Astrocyte (in vitro differentiated cells and primary cell): ENCODE measurements around the gene DOCK3. TPM values are rescaled to one million over a fixed set of nuclear protein-coding genes. Genes with fewer than 3 reads are reported as not detected.

Experiments
- DNase-seq: peaks from one replicate; pipeline ENCODE4 v3.0.0-alpha.2; 2010; ENCODE audit warnings: low read depth
- FAIRE-seq: peaks from 2 replicates; lab custom pipeline; 2011; peaks lifted over from hg19 to GRCh38; lab: Jason Lieb, UNC
- H2AFZ ChIP-seq: 2 replicates; pipeline ENCODE4 v1.6.0; 2012; ENCODE audit warnings: low read depth, low read length, inconsistent platforms
- H3K27ac ChIP-seq: 2 replicates; pipeline ENCODE4 v1.5.1; 2011; ENCODE audit warnings: low read depth, low read length, inconsistent platforms
- H3K27me3 ChIP-seq: 2 replicates; pipeline ENCODE4 v1.6.0; 2011; ENCODE audit warnings: low read length, inconsistent platforms; ENCODE audit not compliant: insufficient read depth
- H3K36me3 ChIP-seq: 2 replicates; pipeline ENCODE4 v1.5.1; 2011; ENCODE audit warnings: low read length, inconsistent platforms; ENCODE audit not compliant: insufficient read depth
- H3K4me1 ChIP-seq: 2 replicates; pipeline ENCODE4 v1.5.1; 2011; ENCODE audit warnings: low read length, inconsistent platforms; ENCODE audit not compliant: insufficient read depth
- H3K4me2 ChIP-seq: 2 replicates; pipeline ENCODE4 v1.6.0; 2012; ENCODE audit warnings: low read length, inconsistent platforms
- H3K4me3 ChIP-seq: 2 replicates; pipeline ENCODE4 v1.5.1; 2011; ENCODE audit warnings: low read depth, mild to moderate bottlenecking, low read length, inconsistent platforms; ENCODE audit not compliant: insufficient read depth
- H3K79me2 ChIP-seq: 2 replicates; pipeline ENCODE4 v1.6.0; 2012; ENCODE audit warnings: mild to moderate bottlenecking, low read length, inconsistent platforms; ENCODE audit not compliant: insufficient read depth
- H3K9ac ChIP-seq: 2 replicates; pipeline ENCODE4 v1.6.0; 2012; ENCODE audit warnings: mild to moderate bottlenecking, low read length, inconsistent platforms
- H3K9me3 ChIP-seq: 2 replicates; pipeline ENCODE4 v1.5.1; 2012; ENCODE audit warnings: low read depth, mild to moderate bottlenecking, low read length, inconsistent platforms; ENCODE audit not compliant: insufficient read depth
- H4K20me1 ChIP-seq: 2 replicates; pipeline ENCODE4 v1.6.0; 2012; ENCODE audit warnings: low read length, inconsistent platforms; ENCODE audit not compliant: insufficient read depth
- H3K27ac Mint-ChIP-seq: one replicate; pipeline ENCODE4 v1.8.0; 2021; ENCODE audit warnings: mild to moderate bottlenecking, mixed read lengths; ENCODE audit not compliant: unreplicated experiment
- H3K27me3 Mint-ChIP-seq: one replicate; pipeline ENCODE4 v1.8.0; 2021; ENCODE audit warnings: low read depth, mixed read lengths; ENCODE audit not compliant: unreplicated experiment
- H3K36me3 Mint-ChIP-seq: one replicate; pipeline ENCODE4 v1.8.0; 2021; ENCODE audit warnings: low read depth, mixed read lengths; ENCODE audit not compliant: unreplicated experiment
- H3K4me1 Mint-ChIP-seq: one replicate; pipeline ENCODE4 v1.8.0; 2021; ENCODE audit warnings: low read depth, mixed read lengths; ENCODE audit not compliant: unreplicated experiment
- H3K4me3 Mint-ChIP-seq: one replicate; pipeline ENCODE4 v1.8.0; 2021; ENCODE audit warnings: mild to moderate bottlenecking, moderate library complexity, mixed read lengths; ENCODE audit not compliant: unreplicated experiment
- H3K9me3 Mint-ChIP-seq: one replicate; pipeline ENCODE4 v1.8.0; 2021; ENCODE audit warnings: mild to moderate bottlenecking, mixed read lengths; ENCODE audit not compliant: unreplicated experiment
- CTCF ChIP-seq: IDR thresholded peaks from 2 replicates; pipeline ENCODE4 v1.5.1; 2011; ENCODE audit warnings: low read depth, mild to moderate bottlenecking, inconsistent platforms, low read length, moderate library complexity; ENCODE audit not compliant: insufficient read depth
- EZH2 ChIP-seq: IDR thresholded peaks from 2 replicates; pipeline ENCODE4 v1.6.1; 2012; ENCODE audit warnings: mild to moderate bottlenecking, low read length, inconsistent platforms; ENCODE audit not compliant: insufficient read depth
- total RNA-seq: library from RNA; stranded (reverse); gene quantifications from 2 replicates; pipeline ENCODE4 v1.2.1, GENCODE V29; 2021

Gene DOCK3
- total RNA-seq, 1 donor from 2014 or later, result 3.3 TPM

- Mint-ChIP-seq H3K36me3 (peaks cover 7% of the 10 kb centered on the region), H3K4me3 (no peak overlapping the region), H3K27ac (no peak overlapping the region), H3K9me3 (no peaks in the 10 kb centered on the region), H3K27me3 (peaks cover 11% of the 10 kb centered on the region), H3K4me1 (peaks cover under 1% of the 10 kb centered on the region)
- Histone ChIP-seq H3K27ac (no peak overlapping the region), H3K79me2 (peaks cover 7% of the 10 kb centered on the region), H3K4me1 (peaks cover 7% of the 10 kb centered on the region), H4K20me1 (no peaks in the 10 kb centered on the region), H3K27me3 (no peaks in the 10 kb centered on the region), H3K36me3 (no peaks in the 10 kb centered on the region), H3K9me3 (no peaks in the 10 kb centered on the region), H3K9ac (no peak overlapping the region), H3K4me3 (no peak overlapping the region), H3K4me2 (no peak overlapping the region), H2AFZ (no peak overlapping the region)
- FAIRE-seq (no peak), DNase-seq (no peak)
- TF ChIP-seq EZH2 (no peak), CTCF (no peak)
Observed at GRCh38 chr3:51378726-51379125, 704.0 kb downstream of the DOCK3 start.

- no peaks in the 10 kb centered on the region for H3K9me3 ChIP-seq
- peaks cover 10% of the 10 kb centered on the region for H3K27me3 Mint-ChIP-seq
- no peak overlapping the region for H3K4me3 Mint-ChIP-seq
- H3K27ac ChIP-seq, result no peak overlapping the region
- peaks cover 2% of the 10 kb centered on the region for H3K4me1 Mint-ChIP-seq
- no peak overlapping the region for H3K4me3 ChIP-seq
- H3K79me2 ChIP-seq, result peaks cover 12% of the 10 kb centered on the region
- no peak for FAIRE-seq
- no peak overlapping the region for H2AFZ ChIP-seq
- no peak overlapping the region for H3K27ac Mint-ChIP-seq
- H3K36me3 Mint-ChIP-seq, result peaks cover 7% of the 10 kb centered on the region
- peaks cover 8% of the 10 kb centered on the region for H3K4me1 ChIP-seq
- H3K36me3 ChIP-seq, result no peaks in the 10 kb centered on the region
- H3K9ac ChIP-seq, result no peak overlapping the region
- H3K27me3 ChIP-seq, result no peaks in the 10 kb centered on the region
- no peak overlapping the region for H3K4me2 ChIP-seq
- TF ChIP-seq EZH2, result no peak
- TF ChIP-seq CTCF, result no peak
- H4K20me1 ChIP-seq, result no peaks in the 10 kb centered on the region
- no peak for DNase-seq
- H3K9me3 Mint-ChIP-seq, result no peaks in the 10 kb centered on the region
Observed at GRCh38 chr3:51379301-51379700, 704.6 kb downstream of the DOCK3 start.

GRCh38 chr3:51379746-51380455, 705.2 kb downstream of the DOCK3 start:
- no peaks in the 10 kb centered on the region for H3K9me3 Mint-ChIP-seq
- TF ChIP-seq EZH2 (no peak), CTCF (no peak)
- H3K27ac Mint-ChIP-seq, result no peak overlapping the region
- no peak overlapping the region for H3K4me3 Mint-ChIP-seq
- H3K4me1 ChIP-seq, result peaks cover 8% of the 10 kb centered on the region
- H4K20me1 ChIP-seq, result no peaks in the 10 kb centered on the region
- no peak overlapping the region for H3K4me2 ChIP-seq
- no peak for DNase-seq
- H3K27me3 ChIP-seq, result no peaks in the 10 kb centered on the region
- no peaks in the 10 kb centered on the region for H3K9me3 ChIP-seq
- no peak for FAIRE-seq
- peaks cover 10% of the 10 kb centered on the region for H3K27me3 Mint-ChIP-seq
- no peak overlapping the region for H2AFZ ChIP-seq
- H3K36me3 Mint-ChIP-seq, result peaks cover 6% of the 10 kb centered on the region
- no peak overlapping the region for H3K9ac ChIP-seq
- H3K36me3 ChIP-seq, result no peaks in the 10 kb centered on the region
- no peak overlapping the region for H3K27ac ChIP-seq
- H3K4me3 ChIP-seq, result no peak overlapping the region
- peaks cover 18% of the 10 kb centered on the region for H3K79me2 ChIP-seq
- H3K4me1 Mint-ChIP-seq, result peaks cover 2% of the 10 kb centered on the region
